B cell (primary cell): Measurements from ENCODE around the gene UGT2A3. TPM values are rescaled to one million over a fixed set of nuclear protein-coding genes. Genes with fewer than 3 reads are reported as not detected.

ENCODE experiments used
- ATAC-seq: fragments of 200-7000 bp; cut with Tn5 transposase; one replicate; pipeline ENCODE4 v1.10.0; 2021; ENCODE audit warnings: low read depth, mild to moderate bottlenecking, moderate number of reproducible peaks, moderate library complexity
- CTCF ChIA-PET: fragments of 350-600 bp; sonication (Branson Sonifier 250); formaldehyde crosslinking; loops from one replicate; lab custom pipeline; 2021; ENCODE audit warnings: antibody characterized with exemption, inconsistent platforms; lab: Charles Lee
- POLR2A ChIA-PET: fragments of 350-600 bp; sonication (Branson Sonifier 250); formaldehyde crosslinking; loops from one replicate; lab custom pipeline; 2021; ENCODE audit warnings: antibody characterized with exemption; lab: Charles Lee
- DNase-seq: peaks from one replicate; pipeline ENCODE4 v3.0.0; 2013
- H2AFZ ChIP-seq: 2 replicates; pipeline ENCODE4 v1.6.1; 2012; ENCODE audit warnings: mild to moderate bottlenecking, low read depth, low read length; ENCODE audit not compliant: insufficient read depth, poor library complexity, severe bottlenecking
- H3K27ac ChIP-seq, 2 donors: 1 replicate in 1 of 2; 2 replicates in 1 of 2; pipeline ENCODE4 v1.5.1; 2012 to 2013; ENCODE audit warnings: low read length in 2 of 2, mild to moderate bottlenecking in 2 of 2, moderate library complexity in 1 of 2
- H3K27me3 ChIP-seq, 4 experiments: fragments of 200-600 bp in 1 of 4; sonication (generic) in 1 of 4; replicated peaks in 1 of 4; 1 replicate in 2 of 4; 2 replicates in 2 of 4; pipeline versions ENCODE4 v1.6.1 to v1.7.0; 2013 to 2016; ENCODE audit warnings: low read length in 3 of 4, mild to moderate bottlenecking in 2 of 4, mixed read lengths in 1 of 4, moderate library complexity in 1 of 4; ENCODE audit not compliant: insufficient read depth in 4 of 4, control insufficient read depth in 3 of 4; ENCODE audit errors: control extremely low read depth in 1 of 4
- H3K36me3 ChIP-seq, 2 experiments: replicated peaks in 1 of 2; 1 replicate in 1 of 2; 2 replicates in 1 of 2; pipeline versions ENCODE4 v1.6.1 to v1.7.1; 2013; ENCODE audit warnings: low read length in 1 of 2; ENCODE audit not compliant: insufficient read depth in 2 of 2, control insufficient read depth in 1 of 2; ENCODE audit errors: control extremely low read depth in 1 of 2, extremely low read depth in 1 of 2
- H3K4me1 ChIP-seq, 2 donors: fragments of 200-600 bp in 1 of 2; sonication (generic) in 1 of 2; 1 replicate in 1 of 2; 2 replicates in 1 of 2; pipeline versions ENCODE4 v1.5.1 to v1.6.1; 2013 to 2017; ENCODE audit warnings: low read length in 2 of 2; ENCODE audit not compliant: control insufficient read depth in 2 of 2, insufficient read depth in 2 of 2
- H3K4me2 ChIP-seq: replicated peaks from 2 replicates; pipeline ENCODE3; 2012; ENCODE audit warnings: mild to moderate bottlenecking, low read depth, low read length; ENCODE audit not compliant: poor library complexity, severe bottlenecking
- H3K4me3 ChIP-seq, 5 experiments: fragments of 200-600 bp in 1 of 5; sonication (generic) in 1 of 5; 1 replicate in 3 of 5; 2 replicates in 2 of 5; pipeline versions ENCODE4 v1.5.1 to v1.7.0; 2011 to 2016; ENCODE audit warnings: low read length in 4 of 5, mild to moderate bottlenecking in 4 of 5, low read depth in 2 of 5, control low read depth in 1 of 5, moderate library complexity in 1 of 5; ENCODE audit not compliant: insufficient read depth in 1 of 5; ENCODE audit errors: control extremely low read depth in 1 of 5, extremely low read depth in 1 of 5
- H3K79me2 ChIP-seq: fragments of 200-600 bp; sonication (generic); one replicate; pipeline ENCODE4 v1.6.0; 2016; ENCODE audit warnings: low read length; ENCODE audit not compliant: control insufficient read depth, insufficient read depth
- H3K9ac ChIP-seq: fragments of 200-600 bp; sonication (generic); 2 replicates; pipeline ENCODE4 v1.6.1; 2017; ENCODE audit warnings: mild to moderate bottlenecking, low read length, moderate library complexity
- H3K9me3 ChIP-seq, 3 donors: one replicate each; pipeline versions ENCODE4 v1.6.1 to v1.7.1; 2013; ENCODE audit warnings: low read length in 2 of 3; ENCODE audit not compliant: control insufficient read depth in 2 of 3, insufficient read depth in 1 of 3; ENCODE audit errors: control extremely low read depth in 1 of 3
- H4K20me1 ChIP-seq: 2 replicates; pipeline ENCODE4 v1.6.0; 2012; ENCODE audit warnings: mild to moderate bottlenecking, low read length; ENCODE audit not compliant: insufficient read depth, control insufficient read depth, poor library complexity, severe bottlenecking
- H3K27ac Mint-ChIP-seq: one replicate; pipeline ENCODE4 v1.8.0; 2021; ENCODE audit warnings: mixed read lengths
- H3K27me3 Mint-ChIP-seq: one replicate; pipeline ENCODE4 v1.8.0; 2021; ENCODE audit warnings: mixed read lengths
- H3K4me1 Mint-ChIP-seq: one replicate; pipeline ENCODE4 v1.8.0; 2021; ENCODE audit warnings: mixed read lengths
- H3K4me3 Mint-ChIP-seq: one replicate; pipeline ENCODE4 v1.8.0; 2021; ENCODE audit warnings: mixed read lengths
- H3K9me3 Mint-ChIP-seq: one replicate; pipeline ENCODE4 v1.8.0; 2022; ENCODE audit warnings: mixed read lengths; ENCODE audit not compliant: insufficient read depth
- EZH2 ChIP-seq: IDR thresholded peaks from 2 replicates; pipeline ENCODE4 v1.6.1; 2012; ENCODE audit warnings: borderline replicate concordance, low read depth, mild to moderate bottlenecking, moderate library complexity, low read length; ENCODE audit not compliant: insufficient read depth, poor library complexity, severe bottlenecking
- WGBS: methylation state at CpG from one replicate; pipeline ENCODE4 v1.1.5; 2013; ENCODE audit warnings: missing lambda C conversion rate; ENCODE audit not compliant: insufficient coverage; 5-methylcytosine and 5-hydroxymethylcytosine counted together
- intact Hi-C: fragments of 100-400 bp; cut with micrococcal nuclease; formaldehyde crosslinking; loops from one replicate; pipeline ENCODE4 v1.10.0; 2022
- polyA plus RNA-seq: library from polyadenylated mRNA; depleted of rRNA; stranded (reverse); fragments of >200 nt; gene quantifications from 2 replicates; pipeline ENCODE4 v1.2.3, GENCODE V29; 2012
- total RNA-seq, 2 donors: library from RNA; stranded (reverse); fragments of 120-200 nt in 1 of 2; gene quantifications; 1 replicate in 1 of 2; 2 replicates in 1 of 2; pipeline versions ENCODE4 v1.2.3 to v1.2.4, GENCODE V29; 2013 to 2022
- TF ChIP-seq, protein P1 (sequence below): fragments of 200-600 bp; IDR thresholded peaks from one replicate; pipeline ENCODE4 v1.8.0; 2022; ENCODE audit warnings: antibody characterized with exemption, mild to moderate bottlenecking

The UGT2A3 gene
- total and polyA plus RNA-seq, 2 donors (not counting 1 experiment from before 2014, with no cell fraction given): not detected

DNA sequence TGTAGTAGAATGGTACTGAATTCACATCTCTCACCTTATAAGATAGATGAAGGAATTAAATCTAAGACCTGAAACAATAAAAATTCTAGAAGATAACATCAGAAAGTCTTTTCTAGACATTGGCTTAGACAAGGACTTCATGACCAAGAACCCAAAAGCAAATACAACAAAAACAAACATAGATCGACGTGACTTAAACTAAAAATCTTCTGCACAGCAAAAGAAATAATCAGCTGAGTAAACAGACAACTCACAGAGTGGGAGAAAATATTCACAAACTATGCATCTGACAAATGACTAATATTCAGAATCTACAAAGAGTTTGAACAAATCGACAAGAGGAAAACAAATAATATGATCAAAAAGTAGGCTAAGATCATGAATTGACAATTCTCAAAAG lies 38.8 kb downstream of the UGT2A3 start:
- no peak overlapping the region for H3K9ac ChIP-seq
- no peaks in the 10 kb centered on the region for H3K27me3 ChIP-seq
- H3K4me2 ChIP-seq: no peak overlapping the region
- DNase-seq (no peak), ATAC-seq (no peak)
- no peak overlapping the region for H3K27ac ChIP-seq
- WGBS: 86% methylated on average over 2 of the region's 3 CpGs
- no peaks in the 10 kb centered on the region for H3K9me3 Mint-ChIP-seq
- no peaks in the 10 kb centered on the region for H3K4me1 Mint-ChIP-seq
- intact Hi-C loops: no loop called here
- peaks cover 0 to 3% (median 0%) of the 10 kb centered on the region in 3 donors for H3K9me3 ChIP-seq
- no peaks in the 10 kb centered on the region for H3K4me1 ChIP-seq
- no peak overlapping the region for H3K27ac Mint-ChIP-seq
- no peaks in the 10 kb centered on the region for H3K27me3 Mint-ChIP-seq
- no peak for TF ChIP-seq EZH2
- TF ChIP-seq, protein P1, sequence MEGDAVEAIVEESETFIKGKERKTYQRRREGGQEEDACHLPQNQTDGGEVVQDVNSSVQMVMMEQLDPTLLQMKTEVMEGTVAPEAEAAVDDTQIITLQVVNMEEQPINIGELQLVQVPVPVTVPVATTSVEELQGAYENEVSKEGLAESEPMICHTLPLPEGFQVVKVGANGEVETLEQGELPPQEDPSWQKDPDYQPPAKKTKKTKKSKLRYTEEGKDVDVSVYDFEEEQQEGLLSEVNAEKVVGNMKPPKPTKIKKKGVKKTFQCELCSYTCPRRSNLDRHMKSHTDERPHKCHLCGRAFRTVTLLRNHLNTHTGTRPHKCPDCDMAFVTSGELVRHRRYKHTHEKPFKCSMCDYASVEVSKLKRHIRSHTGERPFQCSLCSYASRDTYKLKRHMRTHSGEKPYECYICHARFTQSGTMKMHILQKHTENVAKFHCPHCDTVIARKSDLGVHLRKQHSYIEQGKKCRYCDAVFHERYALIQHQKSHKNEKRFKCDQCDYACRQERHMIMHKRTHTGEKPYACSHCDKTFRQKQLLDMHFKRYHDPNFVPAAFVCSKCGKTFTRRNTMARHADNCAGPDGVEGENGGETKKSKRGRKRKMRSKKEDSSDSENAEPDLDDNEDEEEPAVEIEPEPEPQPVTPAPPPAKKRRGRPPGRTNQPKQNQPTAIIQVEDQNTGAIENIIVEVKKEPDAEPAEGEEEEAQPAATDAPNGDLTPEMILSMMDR: no peak
- H4K20me1 ChIP-seq: no peaks in the 10 kb centered on the region
- no peaks in the 10 kb centered on the region for H3K79me2 ChIP-seq
- no peaks in the 10 kb centered on the region for H3K36me3 ChIP-seq
- no peak overlapping the region for H2AFZ ChIP-seq
- CTCF ChIA-PET: no interaction called here
- no peak overlapping the region for H3K4me3 Mint-ChIP-seq
- H3K4me3 ChIP-seq: no peak overlapping the region
- POLR2A ChIA-PET: no interaction called here

DNA sequence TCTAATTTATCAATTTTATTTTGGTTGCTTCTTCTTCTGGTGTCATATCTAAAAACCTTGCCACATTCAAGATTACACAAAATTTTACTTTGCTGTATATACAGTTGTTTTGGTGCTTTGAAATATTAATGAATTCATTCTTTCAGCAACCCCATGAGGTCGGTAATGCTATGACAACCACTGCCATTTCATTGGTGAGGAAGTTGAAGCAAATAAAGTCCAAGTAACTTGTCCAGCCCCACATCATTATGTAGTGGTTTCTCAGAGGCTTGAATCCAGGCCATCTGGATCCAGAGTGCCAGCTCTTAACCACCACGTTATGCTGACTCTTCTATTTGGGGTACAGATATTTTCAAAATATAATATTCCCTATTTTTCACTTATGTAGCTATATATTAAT lies 42.2 kb downstream of the UGT2A3 start:
- H3K27ac Mint-ChIP-seq: no peak overlapping the region
- H3K9me3 ChIP-seq: peaks cover 0 to 6% (median 0%) of the 10 kb centered on the region in 3 donors
- H3K27me3 Mint-ChIP-seq: no peaks in the 10 kb centered on the region
- no peak for TF ChIP-seq EZH2
- TF ChIP-seq, protein P1: no peak
- no peaks in the 10 kb centered on the region for H4K20me1 ChIP-seq
- no peak overlapping the region for H2AFZ ChIP-seq
- no peak overlapping the region for H3K4me3 Mint-ChIP-seq
- DNase-seq (no peak), ATAC-seq (no peak)
- H3K79me2 ChIP-seq: no peaks in the 10 kb centered on the region
- H3K4me3 ChIP-seq: no peak overlapping the region
- no peaks in the 10 kb centered on the region for H3K27me3 ChIP-seq
- H3K36me3 ChIP-seq: no peaks in the 10 kb centered on the region
- no peaks in the 10 kb centered on the region for H3K4me1 ChIP-seq
- WGBS: no CpG with 5 or more reads among the region's 2 CpGs
- ChIA-PET CTCF (no interaction called here), POLR2A (no interaction called here)
- no peaks in the 10 kb centered on the region for H3K9me3 Mint-ChIP-seq
- no peak overlapping the region for H3K4me2 ChIP-seq
- intact Hi-C loops: no loop called here
- no peaks in the 10 kb centered on the region for H3K4me1 Mint-ChIP-seq
- H3K27ac ChIP-seq: no peak overlapping the region
- no peak overlapping the region for H3K9ac ChIP-seq
